GM12878 (cell line): ENCODE results near the gene TFCP2. TPM values are rescaled to one million over a fixed set of nuclear protein-coding genes. Genes with fewer than 3 reads are reported as not detected.

Experiments used
- ASH2L ChIP-seq: fragments of 300-600, 200-600 bp; sonication (generic); IDR thresholded peaks from 2 replicates; pipeline ENCODE4 v1.6.1; 2017; ENCODE audit warnings: low read depth, mild to moderate bottlenecking, borderline replicate concordance
- CBFB ChIP-seq: IDR thresholded peaks from 2 replicates; pipeline ENCODE4 v1.6.1; 2016; ENCODE audit warnings: antibody characterized with exemption, low read depth
- EP300 ChIP-seq, 2 experiments: fragments of 150-350 bp in 1 of 2; IDR thresholded peaks; 2 replicates each; pipeline ENCODE4 v1.6.1; 2011 to 2012; ENCODE audit warnings: low read depth in 2 of 2, low read length in 2 of 2, borderline replicate concordance in 1 of 2, improper control_type of control experiment in 1 of 2, inconsistent platforms in 1 of 2; ENCODE audit not compliant: control insufficient read depth in 1 of 2
- HDAC2 ChIP-seq: fragments of 200-600 bp; sonication (generic); IDR thresholded peaks from 2 replicates; pipeline ENCODE4 v1.6.1; 2017
- IKZF2 ChIP-seq, 2 experiments: fragments of 450-650 bp; IDR thresholded peaks; 2 replicates each; pipeline ENCODE4 v1.6.1; 2017; ENCODE audit warnings: mild to moderate bottlenecking in 2 of 2, moderate library complexity in 2 of 2
- IRF5 ChIP-seq: fragments of 450-650 bp; IDR thresholded peaks from 2 replicates; pipeline ENCODE4 v1.6.1; 2017; ENCODE audit warnings: borderline replicate concordance
- NR2C2 ChIP-seq: IDR thresholded peaks from 2 replicates; pipeline ENCODE4 v1.6.1; 2011; ENCODE audit warnings: borderline replicate concordance, low read depth; ENCODE audit not compliant: control insufficient read depth, insufficient read length
- PKNOX1 ChIP-seq: fragments of 450-650 bp; IDR thresholded peaks from 2 replicates; pipeline ENCODE4 v1.6.1; 2016; ENCODE audit warnings: mild to moderate bottlenecking
- RBBP5 ChIP-seq: fragments of 200-600 bp; sonication (generic); conservative IDR thresholded peaks from 2 replicates; pipeline ENCODE4 v1.6.1; 2016
- SIX5 ChIP-seq: IDR thresholded peaks from 2 replicates; pipeline ENCODE4 v1.6.1; 2011; ENCODE audit warnings: mild to moderate bottlenecking, low read depth, low read length, moderate library complexity; ENCODE audit not compliant: severe bottlenecking
- SPI1 ChIP-seq: IDR thresholded peaks from 2 replicates; pipeline ENCODE4 v1.6.1; 2011; ENCODE audit warnings: low read depth, mild to moderate bottlenecking, low read length, moderate library complexity, borderline replicate concordance; ENCODE audit not compliant: insufficient read depth
- SREBF1 ChIP-seq: IDR thresholded peaks from 2 replicates; pipeline ENCODE4 v1.6.1; 2012; ENCODE audit warnings: mild to moderate bottlenecking, low read length
- SRF ChIP-seq, 2 experiments: IDR thresholded peaks; 2 replicates each; pipeline ENCODE4 v1.6.1; 2011; ENCODE audit warnings: low read depth in 2 of 2, low read length in 2 of 2, mild to moderate bottlenecking in 1 of 2, moderate library complexity in 1 of 2
- STAT3 ChIP-seq: IDR thresholded peaks from 2 replicates; pipeline ENCODE4 v1.6.1; 2011; ENCODE audit warnings: low read depth, low read length, improper control_type of control experiment
- ZBED1 ChIP-seq: IDR thresholded peaks from 2 replicates; pipeline ENCODE4 v1.6.1; 2016; ENCODE audit warnings: borderline replicate concordance
- ZBTB4 ChIP-seq: fragments of 450-650 bp; formaldehyde crosslinking; IDR thresholded peaks from 2 replicates; pipeline ENCODE4 v1.4.0; 2022; ENCODE audit warnings: mild to moderate bottlenecking, moderate library complexity
- ZNF384 ChIP-seq: IDR thresholded peaks from 2 replicates; pipeline ENCODE4 v1.6.1; 2012; ENCODE audit warnings: low read depth, mild to moderate bottlenecking, low read length, improper control_type of control experiment, borderline replicate concordance
- ZNF622 ChIP-seq: fragments of 450-650 bp; IDR thresholded peaks from 2 replicates; pipeline ENCODE4 v1.6.1; 2017; ENCODE audit warnings: mild to moderate bottlenecking, inconsistent platforms
- ZZZ3 ChIP-seq: IDR thresholded peaks from 2 replicates; pipeline ENCODE4 v1.6.1; 2011; ENCODE audit warnings: low read depth; ENCODE audit not compliant: control insufficient read depth, insufficient read length
- polyA plus RNA-seq, 11 experiments: library from polyadenylated mRNA; depleted of rRNA in 4 of 11; unstranded in 6 of 11; stranded (reverse) in 5 of 11; fragments of >200 nt; fragmentation: Nextera tagmentation in 4 of 11; fragmentation: Illumina TruSeq in 1 of 11; extraction: Ambion mirVana in 4 of 11; extraction: Trizol in 1 of 11; gene quantifications; 1 replicate in 1 of 11; 2 replicates in 10 of 11; pipeline versions ENCODE4 v1.2.1 to v1.2.3, GENCODE V29; 2011 to 2016; ENCODE audit warnings: inconsistent platforms in 2 of 11, missing spikeins in 2 of 11, low read depth in 1 of 11
- total RNA-seq, 4 experiments: library from RNA; depleted of rRNA in 3 of 4; stranded (reverse); fragments of >200 nt in 3 of 4; fragmentation: Illumina TruSeq in 1 of 4; extraction: Trizol in 1 of 4; gene quantifications; 2 replicates each; pipeline versions ENCODE4 v1.2.1 to v1.2.3, GENCODE V29; 2013 to 2021
- TF ChIP-seq, protein P1 (sequence below): IDR thresholded peaks from 2 replicates; pipeline ENCODE4 v1.6.1; 2012; ENCODE audit warnings: low read depth, low read length, improper control_type of control experiment
- TF ChIP-seq, protein P2 (sequence below): fragments of 450-650 bp; IDR thresholded peaks from 2 replicates; pipeline ENCODE4 v1.6.1; 2014; ENCODE audit warnings: mild to moderate bottlenecking

Gene TFCP2
- total and polyA plus RNA-seq, 10 of the 15 experiments (the other 5 are each of a cell fraction or from before 2014, with no cell fraction given) = 5.8 to 29.7 (median 14.2) TPM

GRCh38 chr12:51172515-51173431, at the start of gene TFCP2 (continued):
- TF ChIP-seq PKNOX1 = peak; percentile 92
- TF ChIP-seq ASH2L = no peak
- 0 out of 4 replicates have a peak, but pooled peaks of 1 of the 2 experiments have one; percentile 16 for TF ChIP-seq EP300 (IDR thresholded peaks at IDR 0.05; ENCODE audit: borderline replicate concordance in 1 of 2, control insufficient read depth in 1 of 2, low read depth in 2 of 2, low read length in 2 of 2)
- TF ChIP-seq SPI1 = no peak
- no peak for TF ChIP-seq ZBED1
- no peak for TF ChIP-seq ZNF384
- TF ChIP-seq, protein P1, sequence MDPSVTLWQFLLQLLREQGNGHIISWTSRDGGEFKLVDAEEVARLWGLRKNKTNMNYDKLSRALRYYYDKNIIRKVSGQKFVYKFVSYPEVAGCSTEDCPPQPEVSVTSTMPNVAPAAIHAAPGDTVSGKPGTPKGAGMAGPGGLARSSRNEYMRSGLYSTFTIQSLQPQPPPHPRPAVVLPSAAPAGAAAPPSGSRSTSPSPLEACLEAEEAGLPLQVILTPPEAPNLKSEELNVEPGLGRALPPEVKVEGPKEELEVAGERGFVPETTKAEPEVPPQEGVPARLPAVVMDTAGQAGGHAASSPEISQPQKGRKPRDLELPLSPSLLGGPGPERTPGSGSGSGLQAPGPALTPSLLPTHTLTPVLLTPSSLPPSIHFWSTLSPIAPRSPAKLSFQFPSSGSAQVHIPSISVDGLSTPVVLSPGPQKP = peak; percentile 79; the same call in 1 of the 2 replicates
- TF ChIP-seq IRF5 = no peak
- no peak for TF ChIP-seq ZZZ3
- no peak for TF ChIP-seq ZNF622
- TF ChIP-seq SIX5 = no peak
- TF ChIP-seq STAT3 = no peak
- no peak for TF ChIP-seq RBBP5
- TF ChIP-seq ZBTB4 = no peak
- TF ChIP-seq CBFB = peak; percentile 65; the same call in 1 of the 2 replicates
- peak; percentile 31 to 41; a peak in 1 of 4 replicates for TF ChIP-seq IKZF2 (IDR thresholded peaks at IDR 0.05)
- TF ChIP-seq, protein P2, sequence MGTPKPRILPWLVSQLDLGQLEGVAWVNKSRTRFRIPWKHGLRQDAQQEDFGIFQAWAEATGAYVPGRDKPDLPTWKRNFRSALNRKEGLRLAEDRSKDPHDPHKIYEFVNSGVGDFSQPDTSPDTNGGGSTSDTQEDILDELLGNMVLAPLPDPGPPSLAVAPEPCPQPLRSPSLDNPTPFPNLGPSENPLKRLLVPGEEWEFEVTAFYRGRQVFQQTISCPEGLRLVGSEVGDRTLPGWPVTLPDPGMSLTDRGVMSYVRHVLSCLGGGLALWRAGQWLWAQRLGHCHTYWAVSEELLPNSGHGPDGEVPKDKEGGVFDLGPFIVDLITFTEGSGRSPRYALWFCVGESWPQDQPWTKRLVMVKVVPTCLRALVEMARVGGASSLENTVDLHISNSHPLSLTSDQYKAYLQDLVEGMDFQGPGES = peak; percentile 66; the same call in 1 of the 2 replicates
- TF ChIP-seq SREBF1 = no peak
- TF ChIP-seq SRF (IDR thresholded peaks at IDR 0.05; ENCODE audit: low read depth in 2 of 2, low read length in 2 of 2) = no peak
- TF ChIP-seq NR2C2 = no peak
- no peak for TF ChIP-seq HDAC2
